ENCODE data around the gene MTX3. TPM values are rescaled to one million over a fixed set of nuclear protein-coding genes. Genes with fewer than 3 reads are reported as not detected.

Gene MTX3
- total and polyA plus RNA-seq, 4 donors = 2.3 to 7.6 (median 4.4) TPM

GRCh38 chr5:80033513-80033912 is 42.5 kb upstream of the MTX3 start:
- TF ChIP-seq, protein P1, sequence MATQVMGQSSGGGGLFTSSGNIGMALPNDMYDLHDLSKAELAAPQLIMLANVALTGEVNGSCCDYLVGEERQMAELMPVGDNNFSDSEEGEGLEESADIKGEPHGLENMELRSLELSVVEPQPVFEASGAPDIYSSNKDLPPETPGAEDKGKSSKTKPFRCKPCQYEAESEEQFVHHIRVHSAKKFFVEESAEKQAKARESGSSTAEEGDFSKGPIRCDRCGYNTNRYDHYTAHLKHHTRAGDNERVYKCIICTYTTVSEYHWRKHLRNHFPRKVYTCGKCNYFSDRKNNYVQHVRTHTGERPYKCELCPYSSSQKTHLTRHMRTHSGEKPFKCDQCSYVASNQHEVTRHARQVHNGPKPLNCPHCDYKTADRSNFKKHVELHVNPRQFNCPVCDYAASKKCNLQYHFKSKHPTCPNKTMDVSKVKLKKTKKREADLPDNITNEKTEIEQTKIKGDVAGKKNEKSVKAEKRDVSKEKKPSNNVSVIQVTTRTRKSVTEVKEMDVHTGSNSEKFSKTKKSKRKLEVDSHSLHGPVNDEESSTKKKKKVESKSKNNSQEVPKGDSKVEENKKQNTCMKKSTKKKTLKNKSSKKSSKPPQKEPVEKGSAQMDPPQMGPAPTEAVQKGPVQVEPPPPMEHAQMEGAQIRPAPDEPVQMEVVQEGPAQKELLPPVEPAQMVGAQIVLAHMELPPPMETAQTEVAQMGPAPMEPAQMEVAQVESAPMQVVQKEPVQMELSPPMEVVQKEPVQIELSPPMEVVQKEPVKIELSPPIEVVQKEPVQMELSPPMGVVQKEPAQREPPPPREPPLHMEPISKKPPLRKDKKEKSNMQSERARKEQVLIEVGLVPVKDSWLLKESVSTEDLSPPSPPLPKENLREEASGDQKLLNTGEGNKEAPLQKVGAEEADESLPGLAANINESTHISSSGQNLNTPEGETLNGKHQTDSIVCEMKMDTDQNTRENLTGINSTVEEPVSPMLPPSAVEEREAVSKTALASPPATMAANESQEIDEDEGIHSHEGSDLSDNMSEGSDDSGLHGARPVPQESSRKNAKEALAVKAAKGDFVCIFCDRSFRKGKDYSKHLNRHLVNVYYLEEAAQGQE (IDR thresholded peaks at IDR 0.05) = no peak
- TF ChIP-seq RAD21 (IDR thresholded peaks at IDR 0.05) = no peak
- no peak for TF ChIP-seq MAX (IDR thresholded peaks at IDR 0.05)
- no peak for TF ChIP-seq NR2F2 (IDR thresholded peaks at IDR 0.05)
- TF ChIP-seq, protein P2, sequence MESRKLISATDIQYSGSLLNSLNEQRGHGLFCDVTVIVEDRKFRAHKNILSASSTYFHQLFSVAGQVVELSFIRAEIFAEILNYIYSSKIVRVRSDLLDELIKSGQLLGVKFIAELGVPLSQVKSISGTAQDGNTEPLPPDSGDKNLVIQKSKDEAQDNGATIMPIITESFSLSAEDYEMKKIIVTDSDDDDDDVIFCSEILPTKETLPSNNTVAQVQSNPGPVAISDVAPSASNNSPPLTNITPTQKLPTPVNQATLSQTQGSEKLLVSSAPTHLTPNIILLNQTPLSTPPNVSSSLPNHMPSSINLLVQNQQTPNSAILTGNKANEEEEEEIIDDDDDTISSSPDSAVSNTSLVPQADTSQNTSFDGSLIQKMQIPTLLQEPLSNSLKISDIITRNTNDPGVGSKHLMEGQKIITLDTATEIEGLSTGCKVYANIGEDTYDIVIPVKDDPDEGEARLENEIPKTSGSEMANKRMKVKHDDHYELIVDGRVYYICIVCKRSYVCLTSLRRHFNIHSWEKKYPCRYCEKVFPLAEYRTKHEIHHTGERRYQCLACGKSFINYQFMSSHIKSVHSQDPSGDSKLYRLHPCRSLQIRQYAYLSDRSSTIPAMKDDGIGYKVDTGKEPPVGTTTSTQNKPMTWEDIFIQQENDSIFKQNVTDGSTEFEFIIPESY (IDR thresholded peaks at IDR 0.05) = no peak
- TF ChIP-seq FOXA2 (IDR thresholded peaks at IDR 0.05) = no peak
- TF ChIP-seq, protein P3, sequence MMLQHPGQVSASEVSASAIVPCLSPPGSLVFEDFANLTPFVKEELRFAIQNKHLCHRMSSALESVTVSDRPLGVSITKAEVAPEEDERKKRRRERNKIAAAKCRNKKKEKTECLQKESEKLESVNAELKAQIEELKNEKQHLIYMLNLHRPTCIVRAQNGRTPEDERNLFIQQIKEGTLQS (IDR thresholded peaks at IDR 0.05) = no peak
- TF ChIP-seq GABPA (IDR thresholded peaks at IDR 0.05 in 1 of 2, conservative IDR thresholded peaks at IDR 0.05 in 1 of 2) = no peak
- TF ChIP-seq, protein P4, sequence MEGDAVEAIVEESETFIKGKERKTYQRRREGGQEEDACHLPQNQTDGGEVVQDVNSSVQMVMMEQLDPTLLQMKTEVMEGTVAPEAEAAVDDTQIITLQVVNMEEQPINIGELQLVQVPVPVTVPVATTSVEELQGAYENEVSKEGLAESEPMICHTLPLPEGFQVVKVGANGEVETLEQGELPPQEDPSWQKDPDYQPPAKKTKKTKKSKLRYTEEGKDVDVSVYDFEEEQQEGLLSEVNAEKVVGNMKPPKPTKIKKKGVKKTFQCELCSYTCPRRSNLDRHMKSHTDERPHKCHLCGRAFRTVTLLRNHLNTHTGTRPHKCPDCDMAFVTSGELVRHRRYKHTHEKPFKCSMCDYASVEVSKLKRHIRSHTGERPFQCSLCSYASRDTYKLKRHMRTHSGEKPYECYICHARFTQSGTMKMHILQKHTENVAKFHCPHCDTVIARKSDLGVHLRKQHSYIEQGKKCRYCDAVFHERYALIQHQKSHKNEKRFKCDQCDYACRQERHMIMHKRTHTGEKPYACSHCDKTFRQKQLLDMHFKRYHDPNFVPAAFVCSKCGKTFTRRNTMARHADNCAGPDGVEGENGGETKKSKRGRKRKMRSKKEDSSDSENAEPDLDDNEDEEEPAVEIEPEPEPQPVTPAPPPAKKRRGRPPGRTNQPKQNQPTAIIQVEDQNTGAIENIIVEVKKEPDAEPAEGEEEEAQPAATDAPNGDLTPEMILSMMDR (IDR thresholded peaks at IDR 0.05; ENCODE audit: low read depth, low read length, missing input control) = no peak
- no peak for TF ChIP-seq RXRA (IDR thresholded peaks at IDR 0.05)
- no peak for TF ChIP-seq SP1 (IDR thresholded peaks at IDR 0.05)
- TF ChIP-seq EGR1 (IDR thresholded peaks at IDR 0.05; ENCODE audit: low read depth in 2 of 2) = no peak
- no peak for TF ChIP-seq YY1 (IDR thresholded peaks at IDR 0.05)
- TF ChIP-seq HNF4A (conservative IDR thresholded peaks at IDR 0.05) = no peak
- H3K9ac ChIP-seq (ENCODE audit: low read depth in 1 of 2, low read length in 2 of 2) = no peak overlapping the region
- H3K27ac ChIP-seq (ENCODE audit: low read depth in 1 of 2, low read length in 2 of 2) = no peak overlapping the region
- H3K9me3 ChIP-seq (ENCODE audit: control insufficient read depth in 4 of 4, low read length in 3 of 4) = no peaks in the 10 kb centered on the region
- peaks cover 2 to 8% (median 3%) of the 10 kb centered on the region in 4 donors for H3K4me1 ChIP-seq (ENCODE audit: control insufficient read depth in 4 of 4, insufficient read depth in 4 of 4, low read length in 3 of 4)
- peaks cover 0 to 21% (median 11%) of the 10 kb centered on the region in 4 donors for H3K27me3 ChIP-seq (ENCODE audit: control insufficient read depth in 4 of 4, insufficient read depth in 4 of 4, low read length in 3 of 4)
- no peak for DNase-seq (ENCODE audit: low spot score)
- H3K4me3 ChIP-seq (ENCODE audit: low read depth in 1 of 3, low read length in 3 of 3) = no peak overlapping the region
- H3K36me3 ChIP-seq (ENCODE audit: control insufficient read depth in 4 of 4, insufficient read depth in 3 of 4, low read depth in 1 of 4, low read length in 3 of 4) = no peaks in the 10 kb centered on the region

GRCh38 chr5:80031109-80031508 is 40.0 kb upstream of the MTX3 start:
- Histone ChIP-seq H3K4me1 (ENCODE audit: control insufficient read depth in 4 of 4, insufficient read depth in 4 of 4, low read length in 3 of 4) (peaks cover 2 to 8% (median 3%) of the 10 kb centered on the region in 4 donors), H3K9me3 (ENCODE audit: control insufficient read depth in 4 of 4, low read length in 3 of 4) (no peaks in the 10 kb centered on the region), H3K27me3 (ENCODE audit: control insufficient read depth in 4 of 4, insufficient read depth in 4 of 4, low read length in 3 of 4) (peaks cover 0 to 18% (median 9%) of the 10 kb centered on the region in 4 donors), H3K27ac (ENCODE audit: low read depth in 1 of 2, low read length in 2 of 2) (no peak overlapping the region), H3K9ac (ENCODE audit: low read depth in 1 of 2, low read length in 2 of 2) (no peak overlapping the region), H3K4me3 (ENCODE audit: low read depth in 1 of 3, low read length in 3 of 3) (no peak overlapping the region), H3K36me3 (ENCODE audit: control insufficient read depth in 4 of 4, insufficient read depth in 3 of 4, low read depth in 1 of 4, low read length in 3 of 4) (no peaks in the 10 kb centered on the region)
- no peak for DNase-seq (ENCODE audit: low spot score)
- WGBS = 72% methylated on average over 1 of the region's 1 CpG
- TF ChIP-seq HNF4G (IDR thresholded peaks at IDR 0.05) = no peak
- no peak for TF ChIP-seq FOXA1 (IDR thresholded peaks at IDR 0.05)
- TF ChIP-seq TAF1 (conservative IDR thresholded peaks at IDR 0.05) = no peak
- TF ChIP-seq, protein P3 (IDR thresholded peaks at IDR 0.05) = no peak
- TF ChIP-seq SP1 (IDR thresholded peaks at IDR 0.05) = no peak
- TF ChIP-seq RAD21 (IDR thresholded peaks at IDR 0.05) = no peak
- no peak for TF ChIP-seq HNF4A (conservative IDR thresholded peaks at IDR 0.05)
- no peak for TF ChIP-seq MAX (IDR thresholded peaks at IDR 0.05)
- TF ChIP-seq, protein P4 (IDR thresholded peaks at IDR 0.05; ENCODE audit: low read depth, low read length, missing input control) = no peak
- TF ChIP-seq FOXA2 (IDR thresholded peaks at IDR 0.05) = no peak
- TF ChIP-seq, protein P1 (IDR thresholded peaks at IDR 0.05) = no peak
